Inflammatory macrophage treated with lipopolysaccharide for 1 hour (primary cell): Measurements from ENCODE around the gene CLEC1A.

Source experiments
- DNase-seq, 2 donors: peaks; one replicate each; pipeline ENCODE4 v3.0.0-alpha.2; 2020 to 2022

CLEC1A gene

GRCh38 chr12:10098791-10099190 is at the start of gene CLEC1A:
Gene CLEC1A, minus strand, starts transcription at chr12:10098985. Its CDS starts 63 bp downstream, at chr12:10098922.
- DNase-seq: no peak

GRCh38 chr12:10147714-10148403 is 49.1 kb upstream of the CLEC1A start:
- DNase-seq: no peak

GRCh38 chr12:10142976-10143589 is 44.3 kb upstream of the CLEC1A start:
- peak in 1 of 2 donors; percentile 55 for DNase-seq

- DNase-seq: peak; percentile 55 to 81
These were observed 41.2 kb upstream of the CLEC1A start for GRCh38 chr12:10140001-10140400.

GRCh38 chr12:10136637-10137205 is 37.9 kb upstream of the CLEC1A start:
- DNase-seq: no peak

- no peak for DNase-seq
These were observed 36.3 kb upstream of the CLEC1A start for GRCh38 chr12:10135126-10135525.

GRCh38 chr12:10132850-10133370 is 34.1 kb upstream of the CLEC1A start:
- no peak for DNase-seq

- DNase-seq: peak; percentile 77 to 78
These were observed 32.4 kb upstream of the CLEC1A start for GRCh38 chr12:10131111-10131690.

- DNase-seq: peak; percentile 85 to 91
These were observed 31.3 kb upstream of the CLEC1A start, which contains the start of gene CLEC7A for GRCh38 chr12:10130042-10130441. Gene CLEC7A, minus strand, starts transcription at chr12:10130199. Its CDS starts 117 bp downstream, at chr12:10130082.

GRCh38 chr12:10128687-10129086 is 29.9 kb upstream of the CLEC1A start:
- peak; percentile 98 to 99 for DNase-seq

GRCh38 chr12:10126413-10126812 is 27.6 kb upstream of the CLEC1A start:
- peak; percentile 43 to 52 for DNase-seq

- no peak for DNase-seq
These were observed 23.9 kb upstream of the CLEC1A start for GRCh38 chr12:10122689-10123088.

- peak; percentile 86 to 88 for DNase-seq
These were observed 22.5 kb upstream of the CLEC1A start for GRCh38 chr12:10121278-10121677.

- DNase-seq: peak; percentile 46 to 60
These were observed 20.3 kb upstream of the CLEC1A start for GRCh38 chr12:10119066-10119465.

GRCh38 chr12:10115890-10116289 is 17.1 kb upstream of the CLEC1A start:
- no peak for DNase-seq

- DNase-seq: no peak
These were observed 16.5 kb upstream of the CLEC1A start for GRCh38 chr12:10115311-10115710.

GRCh38 chr12:10113920-10114319 is 15.1 kb upstream of the CLEC1A start:
- DNase-seq: no peak

GRCh38 chr12:10113075-10113474 is 14.3 kb upstream of the CLEC1A start:
- DNase-seq: no peak

- no peak for DNase-seq
These were observed 12.7 kb upstream of the CLEC1A start for GRCh38 chr12:10111451-10111850.

- no peak for DNase-seq
These were observed 11.6 kb upstream of the CLEC1A start for GRCh38 chr12:10110256-10110844.

- peak; percentile 60 to 66 for DNase-seq
These were observed 3.5 kb upstream of the CLEC1A start for GRCh38 chr12:10102322-10102721.

GRCh38 chr12:10101648-10102220 is 2.9 kb upstream of the CLEC1A start:
- no peak for DNase-seq
